Fibroblast of skin of right quadriceps (primary cell): ENCODE data around the gene ELP2.
"Not testable (repeated sequence)": the region's sequence is repeated elsewhere in the genome, so short reads cannot be mapped to it uniquely, and the experiment has no call there.

Experiments used
- DNase-seq: peaks from one replicate; pipeline ENCODE4 v3.0.0-alpha.2; 2013

ELP2 gene

GRCh38 chr18:36129300-36130038 is at the start of gene ELP2, which contains the start of gene SLC39A6:
ELP2 (plus strand) TSS chr18:36129899; CDS start chr18:36129934, 35 bp downstream.
SLC39A6 (minus strand) TSS chr18:36129340; CDS start chr18:36127007, 2,333 bp downstream.
- peak; percentile 93 for DNase-seq

- DNase-seq = not testable (repeated sequence)
These were observed 48.6 kb upstream of the ELP2 start for GRCh38 chr18:36081118-36081517.

- DNase-seq = no peak
These were observed 46.0 kb upstream of the ELP2 start for GRCh38 chr18:36083729-36084128.

GRCh38 chr18:36085195-36085594 is 44.5 kb upstream of the ELP2 start:
- DNase-seq = no peak

GRCh38 chr18:36086186-36086585 is 43.5 kb upstream of the ELP2 start:
- DNase-seq = no peak

DNA sequence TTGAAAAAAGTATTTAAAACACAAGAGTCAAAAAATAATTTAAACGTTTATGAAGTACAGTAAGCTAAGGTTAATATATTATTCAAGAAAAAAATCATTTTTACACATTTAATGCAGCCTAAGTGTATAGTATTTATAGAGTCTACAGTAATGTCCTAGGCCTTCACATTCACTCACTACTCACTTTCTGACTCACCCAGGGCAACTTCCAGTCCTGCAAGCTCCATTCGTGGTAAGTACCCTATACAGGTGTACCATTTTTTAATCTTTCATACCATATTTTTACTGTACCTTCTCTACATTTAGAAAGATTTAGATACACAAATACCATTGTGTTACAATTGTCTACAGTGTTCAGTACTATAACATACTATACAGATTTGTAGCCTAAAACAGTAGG is 41.4 kb upstream of the ELP2 start:
- no peak for DNase-seq

DNA sequence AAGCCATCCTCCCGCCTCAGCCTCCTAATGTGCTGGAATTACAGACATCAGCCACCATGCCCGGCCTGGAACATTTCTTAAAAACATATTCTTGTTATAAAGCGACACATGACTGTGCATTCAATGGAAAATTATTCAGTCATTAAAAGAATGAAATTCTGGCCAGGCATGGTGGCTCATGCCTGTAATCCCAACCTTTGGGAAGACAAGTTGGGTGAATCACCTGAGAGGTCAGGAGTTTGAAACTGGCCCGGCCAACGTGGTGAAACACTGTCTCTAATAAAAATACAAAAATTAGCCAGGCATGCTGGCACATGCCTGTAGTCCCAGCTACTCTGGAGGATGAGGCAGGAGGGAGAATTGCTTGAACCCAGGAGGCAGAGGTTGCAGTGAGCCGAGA is 40.7 kb upstream of the ELP2 start:
- no peak for DNase-seq

- not testable (repeated sequence) for DNase-seq
These were observed 37.6 kb upstream of the ELP2 start for GRCh38 chr18:36092116-36092515.

DNA sequence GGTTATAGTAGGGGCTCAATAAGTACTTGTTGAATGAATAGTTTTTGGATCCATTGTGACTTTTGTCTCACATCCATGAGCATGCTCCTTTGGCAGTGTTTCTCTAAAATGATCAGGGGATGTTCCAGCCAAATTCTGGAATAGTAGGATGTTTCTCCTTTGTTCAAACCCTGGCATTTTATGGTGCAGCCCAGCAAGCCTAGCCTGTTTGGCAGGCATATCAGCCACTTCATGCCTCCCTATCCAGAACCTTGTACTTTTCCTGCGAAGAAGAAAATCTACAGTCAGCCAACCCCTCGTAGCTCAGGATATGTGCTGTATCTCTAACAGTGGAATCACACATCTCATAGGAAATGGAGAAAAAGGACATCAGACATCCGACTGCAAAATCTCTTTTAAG is 35.3 kb upstream of the ELP2 start:
- DNase-seq = no peak

GRCh38 chr18:36095936-36096519 is 33.7 kb upstream of the ELP2 start:
- peak; percentile 64 for DNase-seq

DNA sequence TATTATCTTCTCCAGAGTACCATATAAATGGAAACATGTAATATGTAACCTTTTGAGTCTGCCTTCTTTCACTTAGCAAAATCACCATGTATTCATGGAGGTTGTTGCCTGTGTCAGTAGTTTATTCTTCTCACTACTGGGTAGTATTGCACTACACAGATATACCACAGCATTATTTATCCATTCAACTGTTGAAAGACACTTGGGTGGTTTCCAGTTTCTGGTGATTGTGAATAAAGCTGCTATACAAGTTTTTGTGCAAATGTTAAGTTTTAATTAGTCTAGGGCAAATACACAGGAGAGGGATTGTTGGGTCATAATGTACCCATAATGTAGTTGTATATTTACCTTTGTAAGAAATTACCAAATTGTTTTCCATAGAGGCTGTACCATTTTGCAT is 32.7 kb upstream of the ELP2 start:
- no peak for DNase-seq

DNA sequence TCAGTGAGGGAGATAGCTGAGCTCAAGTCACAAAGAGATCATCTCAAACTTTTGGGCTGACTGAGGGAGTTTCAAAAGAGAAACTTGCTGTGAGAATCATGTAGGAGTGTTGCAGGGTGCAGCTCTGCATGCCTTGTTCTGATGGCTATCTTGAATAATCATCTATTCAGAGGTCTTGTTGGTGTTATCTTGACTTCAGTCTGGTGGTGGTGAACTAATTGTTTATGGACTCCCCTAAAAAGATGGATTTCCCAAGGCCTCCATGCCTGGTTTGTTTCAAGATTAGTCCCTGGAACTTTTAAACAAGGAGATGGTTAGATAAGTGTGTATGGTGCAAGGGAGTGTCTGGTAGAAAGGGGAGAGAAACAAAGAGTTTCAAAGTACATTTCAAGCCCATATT is 30.4 kb upstream of the ELP2 start:
- no peak for DNase-seq

GRCh38 chr18:36101943-36102342 is 27.8 kb upstream of the ELP2 start:
- DNase-seq = no peak

DNA sequence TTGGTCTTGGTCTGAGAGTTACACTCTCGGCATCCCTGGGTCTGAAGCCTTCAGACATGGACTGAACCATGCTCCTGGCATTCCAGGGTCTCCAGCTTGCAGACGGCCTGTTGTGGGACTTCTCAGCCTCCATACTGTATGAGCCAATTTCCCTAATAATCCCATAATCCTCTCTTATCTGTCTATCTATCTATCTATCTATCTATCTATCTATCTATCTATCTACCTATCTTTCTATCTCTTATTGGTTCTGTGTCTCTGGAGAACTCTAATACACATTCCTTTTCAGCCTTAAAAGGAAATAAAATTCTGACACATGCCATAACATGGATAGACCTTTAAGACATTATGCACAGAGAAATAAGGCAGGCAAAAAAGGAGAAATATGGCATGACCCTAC is 24.9 kb upstream of the ELP2 start:
- DNase-seq = no peak

DNA sequence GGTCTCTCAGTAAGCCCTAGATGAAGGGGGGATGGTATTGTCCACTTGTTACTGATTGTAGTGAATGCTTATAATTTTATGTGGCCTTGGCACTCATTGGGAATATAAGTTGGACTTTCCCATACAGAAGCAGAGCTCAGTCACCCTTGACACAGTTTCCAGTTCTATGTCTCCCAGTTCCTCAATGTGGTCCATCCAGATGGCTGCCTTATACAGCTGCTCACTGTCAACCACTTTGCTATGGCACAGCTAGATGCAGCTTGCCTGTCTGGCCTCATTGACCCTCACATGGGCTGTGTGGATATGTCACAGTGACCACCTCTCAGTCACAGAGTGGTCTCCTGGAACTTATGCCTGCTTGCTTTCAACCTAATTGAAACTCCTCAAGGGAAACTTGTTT is 22.2 kb upstream of the ELP2 start:
- no peak for DNase-seq

- no peak for DNase-seq
These were observed 21.5 kb upstream of the ELP2 start for GRCh38 chr18:36108196-36108595.

- DNase-seq = no peak
These were observed 21.1 kb upstream of the ELP2 start for GRCh38 chr18:36108601-36109000.

DNA sequence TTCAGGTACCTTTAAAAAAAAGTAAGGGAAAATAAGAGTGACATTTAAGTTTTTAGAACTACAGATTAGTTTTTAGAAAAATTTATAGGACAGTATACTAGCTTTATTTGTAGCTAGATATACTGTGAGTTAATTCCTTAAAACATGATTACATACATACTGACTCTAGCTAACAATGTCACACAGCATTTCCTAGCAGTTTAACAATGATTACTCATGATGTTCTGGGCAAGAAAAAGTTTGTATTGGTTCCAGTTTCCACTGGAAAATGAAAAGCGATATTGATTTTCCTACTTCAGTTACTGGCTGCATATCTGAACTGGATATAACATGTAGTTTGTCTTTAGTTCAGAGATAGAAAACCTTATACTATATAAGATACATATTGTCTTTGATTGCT is 20.0 kb upstream of the ELP2 start:
- DNase-seq = no peak

DNA sequence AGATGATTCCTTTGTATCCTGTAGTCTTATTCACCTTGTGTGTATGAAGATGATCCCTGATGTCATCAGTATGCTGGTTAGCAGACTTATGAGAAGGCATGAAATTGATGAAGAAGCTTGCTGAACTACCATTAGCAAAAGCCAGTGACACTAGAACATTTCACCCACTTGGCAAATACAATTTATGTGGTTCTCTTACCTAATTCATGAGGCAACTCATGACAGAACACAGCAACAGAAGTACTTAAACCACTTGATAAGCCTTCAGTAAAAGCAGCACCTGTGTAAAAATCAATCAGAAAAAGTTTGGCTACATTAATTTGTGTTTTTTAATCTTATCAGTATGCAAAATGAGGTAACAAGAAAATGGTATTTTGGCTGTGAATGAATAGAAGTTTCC is 17.4 kb upstream of the ELP2 start:
- DNase-seq = no peak

DNA sequence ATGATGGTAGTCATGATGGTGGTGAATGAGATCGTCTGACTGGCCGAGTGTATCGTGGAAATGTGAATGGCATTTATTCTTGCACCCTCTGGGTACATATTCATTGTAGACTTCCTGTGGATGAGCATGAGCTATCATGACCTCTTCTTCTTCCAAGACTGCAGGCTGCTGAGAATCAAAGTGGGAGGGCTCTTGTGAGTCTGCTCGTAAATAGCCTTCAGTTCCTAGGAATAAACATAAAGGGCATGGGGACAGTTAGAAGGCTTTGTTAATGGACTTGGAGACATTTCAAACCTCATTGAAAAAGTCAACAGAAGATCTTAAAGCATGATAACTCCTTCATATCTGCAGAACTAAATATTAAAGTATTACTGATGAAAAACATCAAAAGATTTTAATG is 15.4 kb upstream of the ELP2 start:
- no peak for DNase-seq

- DNase-seq = no peak
These were observed 15.0 kb upstream of the ELP2 start for GRCh38 chr18:36114738-36115137.

DNA sequence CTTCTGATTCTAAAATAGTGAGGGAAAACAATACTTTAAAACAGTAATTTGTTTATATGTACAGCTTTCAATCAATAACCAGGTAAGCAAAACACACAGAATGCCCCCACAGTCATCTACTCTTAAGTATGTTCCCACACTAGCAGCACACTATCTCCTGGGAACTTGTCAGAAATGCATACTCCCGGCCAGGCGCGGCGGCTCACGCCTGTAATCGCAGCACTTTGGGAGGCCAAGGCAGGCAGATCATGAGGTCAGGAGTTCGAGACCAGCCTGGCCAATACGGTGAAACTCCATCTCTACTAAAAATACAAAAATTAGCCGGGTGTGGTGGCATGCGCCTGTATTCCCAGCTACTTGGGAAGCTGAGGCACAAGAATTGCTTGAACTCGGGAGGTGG is 12.9 kb upstream of the ELP2 start:
- DNase-seq = not testable (repeated sequence)

GRCh38 chr18:36120297-36120696 is 9.4 kb upstream of the ELP2 start:
- no peak for DNase-seq

DNA sequence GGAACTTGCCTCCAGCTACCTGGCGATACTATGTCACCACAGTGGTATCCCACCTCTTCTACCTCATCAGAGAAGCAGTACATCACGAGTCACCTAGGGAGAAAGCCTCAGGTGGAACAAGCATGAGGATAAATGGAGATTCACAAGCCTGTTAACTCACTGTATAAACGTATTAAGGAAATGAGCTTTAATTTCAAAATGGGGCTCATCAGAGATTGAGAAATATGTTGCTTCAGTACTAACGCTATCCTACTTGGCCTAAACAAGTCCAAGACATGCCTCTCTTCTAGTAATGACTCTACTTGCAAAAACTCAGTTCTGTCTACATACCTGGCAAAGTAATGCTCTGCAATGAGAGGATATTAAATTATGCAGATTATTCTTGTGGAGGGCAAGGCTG is 4.9 kb upstream of the ELP2 start:
- DNase-seq = no peak

DNA sequence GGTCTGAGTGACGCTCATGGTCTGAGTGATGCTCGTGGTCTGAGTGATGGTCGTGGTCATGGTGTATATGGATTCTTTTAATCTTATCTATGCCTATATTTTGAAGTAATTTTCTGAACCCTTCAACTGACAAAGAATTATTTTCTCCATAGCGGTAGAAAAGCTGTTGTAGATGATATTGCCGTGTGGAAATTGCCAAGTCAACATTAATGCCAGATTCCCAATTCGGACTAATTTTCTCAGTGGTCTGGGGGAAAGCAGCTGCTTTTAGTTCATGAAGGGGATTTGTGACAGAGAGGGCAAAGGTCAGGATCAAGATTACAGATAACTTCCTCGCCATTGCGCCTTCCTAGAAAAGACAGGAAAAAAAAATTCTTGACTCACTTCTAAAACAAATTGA is 3.0 kb upstream of the ELP2 start:
- DNase-seq = no peak
